Measurements from ENCODE around the gene IQGAP3. TPM values are rescaled to one million over a fixed set of nuclear protein-coding genes. Genes with fewer than 3 reads are reported as not detected.
A peak's percentile ranks its signal among the peaks of the same experiment; 100 is the strongest.
"Not testable (repeated sequence)": the region's sequence is repeated elsewhere in the genome, so short reads cannot be mapped to it uniquely, and the experiment has no call there.

The IQGAP3 gene
- total RNA-seq, 1 donor from 2014 or later: 0.36 TPM

GRCh38 chr1:156555715-156556114 lies 16.6 kb downstream of the IQGAP3 start:
- no peak for TF ChIP-seq CTCF (IDR thresholded peaks at IDR 0.05; ENCODE audit: borderline replicate concordance)
- intact Hi-C loops (cut with micrococcal nuclease): no loop called here
- Histone ChIP-seq H3K4me1 (peaks cover under 1% of the 10 kb centered on the region), H3K9me3 (replicated peaks) (no peaks in the 10 kb centered on the region), H3K27ac (replicated peaks) (no peak overlapping the region), H3K27me3 (ENCODE audit: low read depth) (no peaks in the 10 kb centered on the region), H3K36me3 (no peaks in the 10 kb centered on the region), H3K4me3 (no peak overlapping the region)
- no peak for DNase-seq

GRCh38 chr1:156554971-156555370 lies 17.4 kb downstream of the IQGAP3 start:
- H3K27me3 ChIP-seq (ENCODE audit: low read depth): no peaks in the 10 kb centered on the region
- H3K36me3 ChIP-seq: no peaks in the 10 kb centered on the region
- no peak overlapping the region for H3K27ac ChIP-seq (replicated peaks)
- no peak for DNase-seq
- intact Hi-C loops (cut with micrococcal nuclease): no loop called here
- no peak for TF ChIP-seq CTCF (IDR thresholded peaks at IDR 0.05; ENCODE audit: borderline replicate concordance)
- no peaks in the 10 kb centered on the region for H3K9me3 ChIP-seq (replicated peaks)
- H3K4me1 ChIP-seq: peaks cover 6% of the 10 kb centered on the region
- H3K4me3 ChIP-seq: no peak overlapping the region

GRCh38 chr1:156553860-156554485 lies 18.4 kb downstream of the IQGAP3 start:
- no peak for DNase-seq
- no peaks in the 10 kb centered on the region for H3K9me3 ChIP-seq (replicated peaks)
- intact Hi-C loops (cut with micrococcal nuclease): no loop called here
- H3K4me3 ChIP-seq: no peak overlapping the region
- H3K36me3 ChIP-seq: no peaks in the 10 kb centered on the region
- H3K27me3 ChIP-seq (ENCODE audit: low read depth): no peaks in the 10 kb centered on the region
- peaks cover 11% of the 10 kb centered on the region for H3K4me1 ChIP-seq
- H3K27ac ChIP-seq (replicated peaks): no peak overlapping the region
- no peak for TF ChIP-seq CTCF (IDR thresholded peaks at IDR 0.05; ENCODE audit: borderline replicate concordance)

GRCh38 chr1:156552937-156553336 lies 19.4 kb downstream of the IQGAP3 start:
- intact Hi-C loops (cut with micrococcal nuclease); H3K27ac ChIP-seq (replicated peaks); H3K27me3 ChIP-seq (ENCODE audit: low read depth); H3K4me3 ChIP-seq; H3K36me3 ChIP-seq; H3K9me3 ChIP-seq (replicated peaks): not testable (repeated sequence)
- H3K4me1 ChIP-seq: peaks cover 12% of the 10 kb centered on the region
- peak; percentile 24 for DNase-seq

GRCh38 chr1:156552518-156552917 lies 19.8 kb downstream of the IQGAP3 start:
- no peak for DNase-seq
- TF ChIP-seq CTCF (IDR thresholded peaks at IDR 0.05; ENCODE audit: borderline replicate concordance): no peak
- Histone ChIP-seq H3K27ac (replicated peaks) (no peak overlapping the region), H3K36me3 (no peaks in the 10 kb centered on the region), H3K9me3 (replicated peaks) (no peaks in the 10 kb centered on the region), H3K27me3 (ENCODE audit: low read depth) (no peaks in the 10 kb centered on the region), H3K4me1 (peaks cover 14% of the 10 kb centered on the region), H3K4me3 (no peak overlapping the region)
- intact Hi-C loops (cut with micrococcal nuclease): no loop called here

GRCh38 chr1:156551869-156552268 lies 20.5 kb downstream of the IQGAP3 start:
- Histone ChIP-seq H3K9me3 (replicated peaks) (no peaks in the 10 kb centered on the region), H3K36me3 (no peaks in the 10 kb centered on the region), H3K27me3 (ENCODE audit: low read depth) (no peaks in the 10 kb centered on the region), H3K4me1 (peaks cover 14% of the 10 kb centered on the region), H3K27ac (replicated peaks) (no peak overlapping the region), H3K4me3 (no peak overlapping the region)
- TF ChIP-seq CTCF (IDR thresholded peaks at IDR 0.05; ENCODE audit: borderline replicate concordance): no peak
- intact Hi-C loops (cut with micrococcal nuclease): no loop called here
- DNase-seq: no peak

Measured in left ventricle myocardium inferior (tissue), 1 donor.